Posterior cingulate gyrus (tissue), 11 donors: ENCODE results near the gene TRPM4.
"Not testable (repeated sequence)": the region's sequence is repeated elsewhere in the genome, so short reads cannot be mapped to it uniquely, and the experiment has no call there.

Experiments
- DNase-seq, 10 donors: peaks; one replicate each; pipeline versions ENCODE4 v3.0.0 to v3.0.0-alpha.2; 2020 to 2021; ENCODE audit warnings: mixed read lengths in 3 of 10
- intact Hi-C: fragments of 100-400 bp; cut with DNase I; formaldehyde crosslinking; loops from one replicate; pipeline ENCODE4 v1.15.1; 2023

Gene TRPM4

GRCh38 chr19:49180659-49181058 lies 23.1 kb downstream of the TRPM4 start:
- intact Hi-C loops, result no loop called here
- no peak for DNase-seq

GRCh38 chr19:49182010-49182847 lies 24.6 kb downstream of the TRPM4 start:
- DNase-seq, result not testable (repeated sequence)

DNA sequence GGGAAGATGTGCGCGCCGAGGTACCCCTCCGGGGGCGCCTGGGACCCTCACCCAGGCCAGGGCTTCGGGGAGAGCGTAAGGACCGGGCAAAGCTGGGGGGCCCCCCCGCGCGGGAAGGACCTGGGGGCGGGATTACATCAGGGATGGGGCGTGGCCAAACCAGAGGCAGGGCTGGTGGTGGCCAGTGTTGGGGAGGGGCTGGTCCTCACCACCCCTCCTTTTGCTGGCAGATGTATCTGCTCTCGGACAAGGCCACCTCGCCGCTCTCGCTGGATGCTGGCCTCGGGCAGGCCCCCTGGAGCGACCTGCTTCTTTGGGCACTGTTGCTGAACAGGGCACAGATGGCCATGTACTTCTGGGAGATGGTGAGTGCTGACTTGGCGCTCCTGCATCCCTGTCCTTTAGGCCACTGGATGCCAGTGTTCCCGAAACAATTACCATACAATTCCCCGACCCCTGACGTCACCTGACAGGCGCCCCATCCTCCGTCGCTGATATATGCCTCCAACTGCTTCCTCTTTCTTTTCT lies 25.3 kb downstream of the TRPM4 start:
- DNase-seq, result peak in 1 of 10 donors; percentile 63
- intact Hi-C loops, result no loop called here

More at GRCh38 chr19:49182010-49182847, 24.6 kb downstream of the TRPM4 start:
- intact Hi-C loops, result not testable (repeated sequence)

- intact Hi-C loops, result no loop called here
Measured at GRCh38 chr19:49186108-49186507, 28.5 kb downstream of the TRPM4 start.

GRCh38 chr19:49188626-49189200 lies 31.1 kb downstream of the TRPM4 start:
- intact Hi-C loops, result no loop called here
- peak in 2 of 10 donors; percentile 28 to 60 for DNase-seq

More at GRCh38 chr19:49186108-49186507, 28.5 kb downstream of the TRPM4 start:
- DNase-seq, result peak in 1 of 10 donors; percentile 9

DNA sequence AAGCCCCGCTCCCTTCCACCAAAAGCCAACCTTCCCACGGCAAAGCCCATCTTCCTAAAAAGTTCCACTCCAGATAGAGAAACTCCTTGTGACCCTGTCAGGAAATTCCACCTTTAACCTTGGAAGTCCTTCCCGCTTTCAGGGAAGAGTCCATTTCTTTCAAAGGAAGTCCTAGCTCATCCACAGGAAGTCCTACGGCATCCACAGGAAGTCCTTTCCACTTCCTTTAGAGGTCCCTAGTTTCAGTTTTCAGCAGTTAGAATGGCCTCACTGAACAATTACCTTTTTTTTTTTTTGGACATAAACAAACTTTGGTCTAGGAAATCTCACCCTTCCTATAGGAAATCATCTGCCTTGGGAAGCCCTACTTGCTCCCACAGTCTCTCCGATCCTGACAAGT lies 31.7 kb downstream of the TRPM4 start:
- peak in 1 of 10 donors; percentile 4 for DNase-seq
- intact Hi-C loops, result no loop called here

DNA sequence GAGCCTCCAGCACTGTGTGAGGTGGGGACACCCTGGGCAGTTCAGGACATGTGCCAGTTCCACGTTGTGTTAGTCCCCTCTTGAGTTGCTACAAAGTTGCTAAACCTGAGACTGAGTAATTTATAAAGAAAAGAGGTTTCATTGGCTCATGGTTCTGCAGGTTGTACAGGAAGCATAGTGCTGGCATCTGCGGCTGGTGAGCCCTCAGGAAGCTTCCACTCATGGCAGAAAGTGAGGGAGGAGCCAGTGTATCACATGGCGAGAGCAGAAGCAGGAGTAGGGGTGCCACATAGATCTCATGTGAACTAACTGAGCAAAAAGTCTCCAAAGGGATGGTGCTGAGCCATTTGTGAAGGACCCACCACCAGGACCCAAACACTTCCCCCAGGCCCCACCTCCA lies 33.2 kb downstream of the TRPM4 start:
- DNase-seq, result peak in 1 of 10 donors; percentile 20
- intact Hi-C loops, result no loop called here

GRCh38 chr19:49193822-49194394 lies 36.3 kb downstream of the TRPM4 start:
- peak in 2 of 10 donors; percentile 3 to 38 for DNase-seq
- intact Hi-C loops, result no loop called here

DNA sequence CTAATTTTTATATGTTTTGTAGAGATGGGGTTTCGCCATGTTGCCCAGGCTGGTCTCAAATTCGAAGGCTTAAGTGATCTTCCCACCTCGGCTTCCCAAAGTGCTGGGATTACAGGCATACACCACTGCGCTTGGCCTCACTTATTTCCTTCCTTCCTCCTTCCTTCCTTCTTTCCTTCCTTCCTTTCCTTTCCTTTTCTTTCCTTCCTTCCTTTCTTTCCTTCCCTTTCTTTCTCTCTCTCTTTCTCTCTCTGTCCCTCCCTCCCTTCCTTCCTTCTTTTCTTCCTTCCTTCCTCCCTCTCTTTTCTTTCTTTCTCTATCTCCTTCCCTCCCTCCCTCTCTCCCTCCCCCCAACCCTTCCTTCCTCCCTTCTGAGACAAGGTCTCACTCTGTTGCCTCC lies 36.8 kb downstream of the TRPM4 start:
- intact Hi-C loops, result no loop called here
- no peak for DNase-seq

GRCh38 chr19:49196527-49197240 lies 39.1 kb downstream of the TRPM4 start:
- peak in 9 of 10 donors; percentile 21 to 94 (median 63) for DNase-seq
- intact Hi-C loops, result no loop called here

DNA sequence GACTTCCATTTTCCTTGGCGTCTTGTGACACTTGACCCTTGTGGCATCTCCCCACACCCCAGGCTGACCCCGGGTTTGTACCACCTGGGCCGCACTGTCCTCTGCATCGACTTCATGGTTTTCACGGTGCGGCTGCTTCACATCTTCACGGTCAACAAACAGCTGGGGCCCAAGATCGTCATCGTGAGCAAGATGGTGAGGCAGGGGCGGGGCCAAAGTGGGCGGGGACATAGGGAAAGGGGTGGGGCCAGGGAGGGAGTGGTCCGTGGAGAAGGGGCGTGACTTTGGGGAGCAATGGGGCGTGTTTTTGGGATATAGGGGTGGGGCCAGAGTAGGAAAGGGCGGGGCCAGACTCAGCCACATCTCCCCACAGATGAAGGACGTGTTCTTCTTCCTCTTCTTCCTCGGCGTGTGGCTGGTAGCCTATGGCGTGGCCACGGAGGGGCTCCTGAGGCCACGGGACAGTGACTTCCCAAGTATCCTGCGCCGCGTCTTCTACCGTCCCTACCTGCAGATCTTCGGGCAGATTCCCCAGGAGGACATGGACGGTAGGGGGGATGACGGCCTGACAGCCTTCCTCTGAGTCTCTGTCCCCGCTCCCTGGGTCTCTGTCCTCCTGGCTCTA lies 42.8 kb downstream of the TRPM4 start:
- DNase-seq, result no peak
- intact Hi-C loops, result no loop called here

GRCh38 chr19:49201042-49201441 lies 43.5 kb downstream of the TRPM4 start:
- intact Hi-C loops, result no loop called here

GRCh38 chr19:49205114-49205513 lies 47.5 kb downstream of the TRPM4 start:
- intact Hi-C loops, result loop anchor here (5.0 kb wide), 2 partner anchors 58 to 108 kb away; no protein-coding TSS in a partner anchor

More at GRCh38 chr19:49201042-49201441, 43.5 kb downstream of the TRPM4 start:
- no peak for DNase-seq

GRCh38 chr19:49209502-49209901 lies 51.9 kb downstream of the TRPM4 start:
- DNase-seq, result not testable (repeated sequence)
- intact Hi-C loops, result loop anchor here (5.0 kb wide), 2 partner anchors 62 to 112 kb away; no protein-coding TSS in a partner anchor

More at GRCh38 chr19:49205114-49205513, 47.5 kb downstream of the TRPM4 start:
- no peak for DNase-seq

GRCh38 chr19:49210108-49210900 lies 52.7 kb downstream of the TRPM4 start:
- peak in 6 of 10 donors; percentile 8 to 87 (median 50) for DNase-seq
- intact Hi-C loops, result no loop called here

GRCh38 chr19:49210901-49211451 lies 53.4 kb downstream of the TRPM4 start:
- peak in 2 of 10 donors; percentile 36 to 49 for DNase-seq
- intact Hi-C loops, result no loop called here

- DNase-seq, result peak in 1 of 10 donors; percentile 2
- intact Hi-C loops, result no loop called here
Measured at GRCh38 chr19:49212016-49212701, 54.6 kb downstream of the TRPM4 start.

- intact Hi-C loops, result no loop called here
- DNase-seq, result peak in 1 of 10 donors; percentile 62
Measured at GRCh38 chr19:49213791-49214190, 56.2 kb downstream of the TRPM4 start.
